Vagina (tissue), 2 donors: ENCODE results near the gene CNNM2. TPM values are rescaled to one million over a fixed set of nuclear protein-coding genes. Genes with fewer than 3 reads are reported as not detected.

Experiments used
- DNase-seq, 2 donors: peaks; one replicate each; pipeline ENCODE4 v3.0.0-alpha.2; 2017; ENCODE audit errors: extremely low spot score in 2 of 2
- H3K27ac ChIP-seq: fragments of 200-600 bp; sonication (generic); one replicate; pipeline ENCODE4 v1.5.1; 2019
- H3K27me3 ChIP-seq: fragments of 200-600 bp; sonication (generic); one replicate; pipeline ENCODE4 v1.5.1; 2019
- H3K36me3 ChIP-seq, 2 donors: fragments of 200-600 bp; sonication (generic); one replicate each; pipeline ENCODE4 v1.5.1; 2017 to 2019
- H3K4me1 ChIP-seq: fragments of 200-600 bp; sonication (generic); one replicate; pipeline ENCODE4 v1.5.1; 2019
- H3K4me3 ChIP-seq, 2 donors: fragments of 200-600 bp; sonication (generic); 1 replicate in 1 of 2; 2 replicates in 1 of 2; pipeline ENCODE4 v1.5.1; 2016 to 2019
- H3K9me3 ChIP-seq: fragments of 200-600 bp; sonication (generic); one replicate; pipeline ENCODE4 v1.5.1; 2019
- CTCF ChIP-seq, 3 experiments: fragments of 450-650 bp in 2 of 3; fragments of 200-600 bp in 1 of 3; sonication (generic) in 1 of 3; IDR thresholded peaks; one replicate each; pipeline ENCODE4 v1.5.1; 2017 to 2019; ENCODE audit warnings: antibody characterized with exemption in 3 of 3, mild to moderate bottlenecking in 2 of 3, moderate library complexity in 2 of 3
- POLR2A ChIP-seq, 2 donors: fragments of 450-650 bp; IDR thresholded peaks; one replicate each; pipeline ENCODE4 v1.6.1; 2017; ENCODE audit warnings: antibody characterized with exemption in 2 of 2, mild to moderate bottlenecking in 2 of 2, moderate library complexity in 2 of 2
- POLR2AphosphoS5 ChIP-seq, 2 donors: sonication (generic); formaldehyde crosslinking; IDR thresholded peaks; one replicate each; pipeline ENCODE4 v1.9.0; 2017; ENCODE audit warnings: antibody characterized with exemption in 2 of 2, mild to moderate bottlenecking in 2 of 2, low read depth in 1 of 2; ENCODE audit not compliant: insufficient read depth in 1 of 2
- intact Hi-C: fragments of 100-400 bp; cut with DNase I; formaldehyde crosslinking; loops from one replicate; pipeline ENCODE4 v1.15.1; 2023
- small RNA-seq: library from RNA; depleted of rRNA; stranded (forward); fragments of <200 nt; gene quantifications from one replicate; pipeline ENCODE3, GENCODE V24; 2016
- total RNA-seq: library from RNA; depleted of rRNA; stranded (reverse); fragments of >200 nt; gene quantifications from one replicate; pipeline ENCODE4 v1.2.3, GENCODE V29; 2016

The CNNM2 gene
- total RNA-seq, 1 donor from 2014 or later = 9.6 TPM

DNA sequence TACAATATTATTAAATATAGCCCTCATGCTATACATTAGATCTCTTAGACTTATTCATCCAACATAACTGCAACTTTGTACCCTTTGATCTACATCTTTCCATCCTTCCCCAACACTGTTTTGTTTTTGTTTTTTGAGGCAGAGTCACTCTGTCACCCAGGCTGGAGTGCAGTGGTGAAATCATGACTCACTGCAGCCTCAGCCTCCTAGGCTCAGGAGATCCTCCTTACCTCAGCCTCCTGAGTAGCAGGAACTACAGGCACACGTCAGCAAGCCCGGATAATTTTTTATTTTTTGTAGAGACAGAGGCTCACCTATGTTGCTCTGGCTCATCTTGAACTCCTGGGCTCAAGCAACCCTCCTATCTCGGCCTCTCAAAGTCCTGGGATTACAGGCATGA lies 221.7 kb downstream of the CNNM2 start:
- intact Hi-C loops = no loop called here
- TF ChIP-seq POLR2AphosphoS5 (IDR thresholded peaks at IDR 0.05; ENCODE audit: insufficient read depth in 1 of 2, low read depth in 1 of 2) = no peak
- no peak for TF ChIP-seq CTCF (IDR thresholded peaks at IDR 0.05)
- TF ChIP-seq POLR2A (IDR thresholded peaks at IDR 0.05) = no peak

More for the DNA sequence above, 221.7 kb downstream of the CNNM2 start:
- no peaks in the 10 kb centered on the region for H3K9me3 ChIP-seq
- peaks cover 0 to 20% of the 10 kb centered on the region in 2 donors for H3K36me3 ChIP-seq
- H3K4me3 ChIP-seq = no peak overlapping the region
- H3K27ac ChIP-seq = no peak overlapping the region
- H3K4me1 ChIP-seq = peaks cover 21% of the 10 kb centered on the region
- DNase-seq = no peak
- H3K27me3 ChIP-seq = no peaks in the 10 kb centered on the region

Small RNA genes within 50 kb of the gene (small RNA-seq; reads per million reads assigned to genes)
- gene AS3MT = not detected
- not detected for gene RF00026
- gene RF02271 = not detected

Other genes starting within 250 kb of the CNNM2 start
- 7.4 TPM for gene ARL3, start 203.9 kb upstream of the CNNM2 start, total RNA-seq
- gene SFXN2, start 203.7 kb upstream of the CNNM2 start, total RNA-seq = 6.4 TPM
- gene WBP1L, start 174.3 kb upstream of the CNNM2 start, total RNA-seq = 80.8 TPM
- gene CYP17A1, start 80.9 kb upstream of the CNNM2 start, total RNA-seq = 43.2 TPM
- 36.6 TPM for gene BORCS7, start 64.0 kb upstream of the CNNM2 start, total RNA-seq
- 3.2 TPM for gene AS3MT, start 48.8 kb upstream of the CNNM2 start, total RNA-seq